ENCODE results near the gene NFKBIE.

The NFKBIE gene

GRCh38 chr6:44214307-44214706, 51.0 kb downstream of the NFKBIE start:
- TF ChIP-seq ISL1 (CRISPR knock-in tag; IDR thresholded peaks at IDR 0.05) (no peak), PATZ1 (CRISPR knock-in tag; IDR thresholded peaks at IDR 0.05; ENCODE audit: borderline replicate concordance) (no peak), ESRRG (CRISPR knock-in tag; IDR thresholded peaks at IDR 0.05) (no peak), POU6F1 (CRISPR knock-in tag; IDR thresholded peaks at IDR 0.05; ENCODE audit: borderline replicate concordance, low read depth) (no peak), TOX (CRISPR knock-in tag; IDR thresholded peaks at IDR 0.05; ENCODE audit: borderline replicate concordance) (no peak), ZC3H10 (CRISPR knock-in tag; IDR thresholded peaks at IDR 0.05) (no peak), SNAI2 (CRISPR knock-in tag; IDR thresholded peaks at IDR 0.05) (no peak)
- TF ChIP-seq, protein P1, sequence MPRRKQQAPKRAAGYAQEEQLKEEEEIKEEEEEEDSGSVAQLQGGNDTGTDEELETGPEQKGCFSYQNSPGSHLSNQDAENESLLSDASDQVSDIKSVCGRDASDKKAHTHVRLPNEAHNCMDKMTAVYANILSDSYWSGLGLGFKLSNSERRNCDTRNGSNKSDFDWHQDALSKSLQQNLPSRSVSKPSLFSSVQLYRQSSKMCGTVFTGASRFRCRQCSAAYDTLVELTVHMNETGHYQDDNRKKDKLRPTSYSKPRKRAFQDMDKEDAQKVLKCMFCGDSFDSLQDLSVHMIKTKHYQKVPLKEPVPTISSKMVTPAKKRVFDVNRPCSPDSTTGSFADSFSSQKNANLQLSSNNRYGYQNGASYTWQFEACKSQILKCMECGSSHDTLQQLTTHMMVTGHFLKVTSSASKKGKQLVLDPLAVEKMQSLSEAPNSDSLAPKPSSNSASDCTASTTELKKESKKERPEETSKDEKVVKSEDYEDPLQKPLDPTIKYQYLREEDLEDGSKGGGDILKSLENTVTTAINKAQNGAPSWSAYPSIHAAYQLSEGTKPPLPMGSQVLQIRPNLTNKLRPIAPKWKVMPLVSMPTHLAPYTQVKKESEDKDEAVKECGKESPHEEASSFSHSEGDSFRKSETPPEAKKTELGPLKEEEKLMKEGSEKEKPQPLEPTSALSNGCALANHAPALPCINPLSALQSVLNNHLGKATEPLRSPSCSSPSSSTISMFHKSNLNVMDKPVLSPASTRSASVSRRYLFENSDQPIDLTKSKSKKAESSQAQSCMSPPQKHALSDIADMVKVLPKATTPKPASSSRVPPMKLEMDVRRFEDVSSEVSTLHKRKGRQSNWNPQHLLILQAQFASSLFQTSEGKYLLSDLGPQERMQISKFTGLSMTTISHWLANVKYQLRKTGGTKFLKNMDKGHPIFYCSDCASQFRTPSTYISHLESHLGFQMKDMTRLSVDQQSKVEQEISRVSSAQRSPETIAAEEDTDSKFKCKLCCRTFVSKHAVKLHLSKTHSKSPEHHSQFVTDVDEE (CRISPR knock-in tag; IDR thresholded peaks at IDR 0.05): no peak
- ATAC-seq: no peak

DNA sequence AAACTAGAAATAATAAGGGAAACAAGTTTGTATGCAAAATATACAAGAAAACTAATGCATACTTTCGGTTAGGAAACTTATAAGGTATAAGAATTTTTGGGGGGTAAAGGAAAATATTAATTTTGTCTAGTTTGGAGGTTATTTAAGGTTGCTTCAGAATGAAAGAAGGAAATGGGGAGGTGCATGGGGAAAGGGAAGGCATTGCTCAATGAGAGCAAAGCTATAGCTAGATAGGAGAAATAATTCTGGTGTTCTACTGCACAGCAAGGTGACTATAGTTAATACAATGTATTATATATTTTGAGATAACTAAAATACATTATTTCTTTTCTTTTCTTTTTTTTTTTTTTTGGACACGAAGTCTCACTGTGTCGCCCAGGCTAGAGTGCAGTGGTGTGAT, 54.1 kb downstream of the NFKBIE start:
- no peak for ATAC-seq
- TF ChIP-seq ZNF565 (CRISPR knock-in tag; conservative IDR thresholded peaks at IDR 0.05; ENCODE audit: low read depth): no peak
- no peak for TF ChIP-seq GLIS3 (CRISPR knock-in tag; IDR thresholded peaks at IDR 0.05)
- TF ChIP-seq ESRRG (CRISPR knock-in tag; IDR thresholded peaks at IDR 0.05): no peak
- no peak for TF ChIP-seq BACH2 (CRISPR knock-in tag; IDR thresholded peaks at IDR 0.05; ENCODE audit: borderline replicate concordance)
- TF ChIP-seq ARNTL (CRISPR knock-in tag; IDR thresholded peaks at IDR 0.05; ENCODE audit: borderline replicate concordance, low read depth): no peak
- no peak for TF ChIP-seq CREB5 (CRISPR knock-in tag; IDR thresholded peaks at IDR 0.05; ENCODE audit: low read depth)
- TF ChIP-seq CSDC2 (CRISPR knock-in tag; IDR thresholded peaks at IDR 0.05): no peak
- TF ChIP-seq TOX (CRISPR knock-in tag; IDR thresholded peaks at IDR 0.05; ENCODE audit: borderline replicate concordance): no peak

All from SK-N-SH treated with all-trans-retinoic acid at 6 μM for 48 hours (cell line).